ENCODE measurements around the gene RASL10B. TPM values are rescaled to one million over a fixed set of nuclear protein-coding genes. Genes with fewer than 3 reads are reported as not detected.
A peak's percentile ranks its signal among the peaks of the same experiment; 100 is the strongest.

Gene RASL10B
- total RNA-seq, 1 donor, result 12.1 TPM

- DNase-seq (ENCODE audit: low read depth), result no peak
- H3K4me3 ChIP-seq (ENCODE audit: low read depth, low read length), result no peak overlapping the region
- TF ChIP-seq CTCF (IDR thresholded peaks at IDR 0.05; ENCODE audit: insufficient read depth, low read depth, low read length), result no peak
These were observed 13.4 kb downstream of the RASL10B start for GRCh38 chr17:35744830-35745229.

GRCh38 chr17:35745246-35745645 is 13.8 kb downstream of the RASL10B start:
- DNase-seq (ENCODE audit: low read depth), result no peak
- H3K4me3 ChIP-seq (ENCODE audit: low read depth, low read length), result no peak overlapping the region
- TF ChIP-seq CTCF (IDR thresholded peaks at IDR 0.05; ENCODE audit: insufficient read depth, low read depth, low read length), result no peak

DNA sequence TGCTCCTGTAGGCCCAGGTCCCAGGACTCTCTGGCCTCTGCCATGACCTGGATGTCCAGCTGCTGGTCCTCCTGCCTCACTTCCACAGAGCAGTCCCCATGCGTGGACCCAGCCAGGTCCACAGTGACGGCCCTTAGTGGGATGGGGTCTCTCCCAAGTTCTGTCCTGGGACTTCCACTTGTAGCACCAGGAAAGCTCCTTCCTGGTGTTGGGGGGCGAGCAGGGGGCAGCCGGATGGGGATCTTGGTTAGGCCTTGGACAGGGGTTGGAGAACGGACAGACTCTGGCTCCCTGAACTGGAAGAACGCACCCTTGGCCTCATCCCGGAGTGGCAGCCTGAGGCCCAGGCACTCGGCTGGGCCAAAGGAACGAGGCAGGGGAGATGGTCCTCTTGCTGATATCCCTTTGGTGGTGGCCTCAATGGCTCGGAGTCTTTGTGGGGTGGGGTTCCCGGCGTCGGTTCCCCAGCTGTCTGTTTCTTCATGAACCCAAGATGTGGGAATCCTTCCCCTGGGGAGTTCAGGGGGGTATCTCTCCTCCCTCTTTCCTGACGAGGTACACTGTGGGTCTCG is 14.4 kb downstream of the RASL10B start:
- H3K4me3 ChIP-seq (ENCODE audit: low read depth, low read length), result no peak overlapping the region
- no peak for TF ChIP-seq CTCF (IDR thresholded peaks at IDR 0.05; ENCODE audit: insufficient read depth, low read depth, low read length)
- no peak for DNase-seq (ENCODE audit: low read depth)

DNA sequence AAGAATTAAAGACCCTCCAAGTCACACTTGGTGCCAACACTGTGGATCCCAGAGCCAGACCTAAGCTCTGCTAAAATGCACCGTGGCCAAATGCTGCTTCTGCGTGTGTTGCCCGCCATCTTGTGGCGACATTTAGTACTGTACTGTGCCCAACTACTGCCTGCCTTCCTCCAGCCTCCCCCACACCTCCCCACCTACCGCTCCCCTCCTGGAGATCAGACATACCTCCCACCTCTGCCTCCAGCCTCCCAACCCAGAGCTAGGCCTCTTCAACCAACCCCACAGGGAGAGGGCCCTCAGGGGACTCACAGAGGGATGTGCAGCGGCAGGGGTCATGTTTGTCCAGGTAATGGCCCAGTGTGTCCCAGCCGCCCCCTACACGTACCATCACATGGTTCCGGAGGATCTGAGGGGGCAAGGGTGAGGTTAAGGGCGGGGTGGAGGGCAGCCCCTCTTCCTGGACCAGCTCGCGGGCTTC is 16.1 kb downstream of the RASL10B start:
- TF ChIP-seq CTCF (IDR thresholded peaks at IDR 0.05; ENCODE audit: insufficient read depth, low read depth, low read length), result peak; percentile 77
- no peak overlapping the region for H3K4me3 ChIP-seq (ENCODE audit: low read depth, low read length)
- DNase-seq (ENCODE audit: low read depth), result peak; percentile 81

DNA sequence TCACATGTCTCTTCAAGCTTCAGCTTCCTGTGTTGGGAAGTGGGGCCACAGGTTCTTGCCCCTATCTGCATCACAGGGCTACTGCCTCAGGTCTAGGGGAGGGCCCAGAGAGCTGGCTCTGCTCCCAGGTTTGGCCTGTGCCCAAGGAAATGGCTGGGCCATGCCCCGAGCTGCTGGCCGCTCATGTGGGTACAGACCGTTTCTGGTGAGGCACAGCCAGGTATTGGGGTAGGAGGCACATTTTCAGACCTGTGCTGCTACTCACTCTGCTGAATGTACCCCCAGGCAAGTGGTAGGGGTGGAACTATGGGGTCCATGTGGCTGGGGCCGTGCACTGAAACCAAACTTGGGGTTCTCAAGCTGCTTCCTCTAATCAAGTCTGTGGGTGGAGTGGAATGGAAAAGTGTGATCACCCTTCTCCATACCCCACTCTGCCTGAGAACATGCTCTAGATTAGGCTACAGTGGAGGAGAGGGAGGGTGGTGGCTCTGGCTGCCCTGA is 17.0 kb downstream of the RASL10B start:
- DNase-seq (ENCODE audit: low read depth), result no peak
- TF ChIP-seq CTCF (IDR thresholded peaks at IDR 0.05; ENCODE audit: insufficient read depth, low read depth, low read length), result no peak
- H3K4me3 ChIP-seq (ENCODE audit: low read depth, low read length), result no peak overlapping the region

- no peak overlapping the region for H3K4me3 ChIP-seq (ENCODE audit: low read depth, low read length)
- no peak for TF ChIP-seq CTCF (IDR thresholded peaks at IDR 0.05; ENCODE audit: insufficient read depth, low read depth, low read length)
- DNase-seq (ENCODE audit: low read depth), result no peak
These were observed 17.5 kb downstream of the RASL10B start for GRCh38 chr17:35748979-35749378.
